T-helper 1 cell treated with Interleukin-12 subunit alpha and Interleukin-12 subunit beta and Interleukin-4 antibody, amounts not matched to agents 30 μg/mL and 1 μg/mL, for 36 hours (primary cell): ENCODE measurements around the gene NELFB.

Source experiments
- H3K27ac Mint-ChIP-seq: one replicate; pipeline ENCODE4 v1.8.0; 2021; ENCODE audit warnings: mild to moderate bottlenecking, mixed read lengths
- H3K27me3 Mint-ChIP-seq: one replicate; pipeline ENCODE4 v1.8.0; 2021; ENCODE audit warnings: low read depth, mixed read lengths
- H3K36me3 Mint-ChIP-seq: one replicate; pipeline ENCODE4 v1.8.0; 2021; ENCODE audit warnings: low read depth, mixed read lengths
- H3K4me1 Mint-ChIP-seq: one replicate; pipeline ENCODE4 v1.8.0; 2021; ENCODE audit warnings: low read depth, mixed read lengths
- H3K4me3 Mint-ChIP-seq: one replicate; pipeline ENCODE4 v1.8.0; 2021; ENCODE audit warnings: mild to moderate bottlenecking, moderate library complexity, mixed read lengths
- H3K9me3 Mint-ChIP-seq: one replicate; pipeline ENCODE4 v1.8.0; 2021; ENCODE audit warnings: mixed read lengths

Gene NELFB

GRCh38 chr9:137220317-137221094, 34.6 kb upstream of the NELFB start:
- Mint-ChIP-seq H3K4me1 (no peaks in the 10 kb centered on the region), H3K9me3 (no peaks in the 10 kb centered on the region), H3K36me3 (no peaks in the 10 kb centered on the region), H3K27me3 (no peaks in the 10 kb centered on the region), H3K27ac (no peak overlapping the region), H3K4me3 (peak overlapping the region; percentile 53)

GRCh38 chr9:137221095-137221505, 34.0 kb upstream of the NELFB start:
- H3K4me1 Mint-ChIP-seq, result no peaks in the 10 kb centered on the region
- no peak overlapping the region for H3K27ac Mint-ChIP-seq
- peak overlapping the region; percentile 53 for H3K4me3 Mint-ChIP-seq
- no peaks in the 10 kb centered on the region for H3K36me3 Mint-ChIP-seq
- H3K9me3 Mint-ChIP-seq, result no peaks in the 10 kb centered on the region
- no peaks in the 10 kb centered on the region for H3K27me3 Mint-ChIP-seq

GRCh38 chr9:137221506-137222111, 33.5 kb upstream of the NELFB start:
- Mint-ChIP-seq H3K9me3 (no peaks in the 10 kb centered on the region), H3K27me3 (no peaks in the 10 kb centered on the region), H3K4me1 (no peaks in the 10 kb centered on the region), H3K27ac (no peak overlapping the region), H3K36me3 (no peaks in the 10 kb centered on the region), H3K4me3 (no peak overlapping the region)

GRCh38 chr9:137222190-137223077, 32.7 kb upstream of the NELFB start, which contains the start of gene RNF208:
Gene RNF208, minus strand, starts transcription at chr9:137222240. Its CDS starts 1,028 bp downstream, at chr9:137221212.
- H3K27me3 Mint-ChIP-seq, result no peaks in the 10 kb centered on the region
- no peaks in the 10 kb centered on the region for H3K9me3 Mint-ChIP-seq
- H3K4me1 Mint-ChIP-seq, result peaks cover under 1% of the 10 kb centered on the region
- peak within 1 kb of the TSS; percentile 80 for H3K4me3 Mint-ChIP-seq
- no peaks in the 10 kb centered on the region for H3K36me3 Mint-ChIP-seq
- peak within 1 kb of the TSS; percentile 82 for H3K27ac Mint-ChIP-seq

- H3K9me3 Mint-ChIP-seq, result no peaks in the 10 kb centered on the region
- H3K27me3 Mint-ChIP-seq, result no peaks in the 10 kb centered on the region
- peak overlapping the region; percentile 82 for H3K27ac Mint-ChIP-seq
- H3K4me1 Mint-ChIP-seq, result peaks cover 3% of the 10 kb centered on the region
- H3K36me3 Mint-ChIP-seq, result no peaks in the 10 kb centered on the region
- H3K4me3 Mint-ChIP-seq, result peak overlapping the region; percentile 80
These were observed 31.8 kb upstream of the NELFB start for GRCh38 chr9:137223078-137223970.

GRCh38 chr9:137224830-137225694, 30.1 kb upstream of the NELFB start, which contains the start of gene CYSRT1:
Gene CYSRT1, plus strand, starts transcription at chr9:137225174. Its CDS starts 448 bp downstream, at chr9:137225622.
- Mint-ChIP-seq H3K4me3 (peak within 1 kb of the TSS; percentile 80), H3K36me3 (no peaks in the 10 kb centered on the region), H3K9me3 (no peaks in the 10 kb centered on the region), H3K4me1 (peaks cover 3% of the 10 kb centered on the region), H3K27me3 (no peaks in the 10 kb centered on the region), H3K27ac (peak within 1 kb of the TSS; percentile 78)

GRCh38 chr9:137225699-137226331, 29.3 kb upstream of the NELFB start:
- Mint-ChIP-seq H3K9me3 (no peaks in the 10 kb centered on the region), H3K4me1 (peaks cover 3% of the 10 kb centered on the region), H3K27me3 (no peaks in the 10 kb centered on the region), H3K27ac (no peak overlapping the region), H3K4me3 (no peak overlapping the region), H3K36me3 (no peaks in the 10 kb centered on the region)

GRCh38 chr9:137226338-137227053, 28.6 kb upstream of the NELFB start:
- H3K27ac Mint-ChIP-seq, result no peak overlapping the region
- no peaks in the 10 kb centered on the region for H3K9me3 Mint-ChIP-seq
- H3K27me3 Mint-ChIP-seq, result no peaks in the 10 kb centered on the region
- no peaks in the 10 kb centered on the region for H3K36me3 Mint-ChIP-seq
- no peak overlapping the region for H3K4me3 Mint-ChIP-seq
- H3K4me1 Mint-ChIP-seq, result peaks cover 3% of the 10 kb centered on the region

- no peak within 1 kb of the TSS for H3K4me3 Mint-ChIP-seq
These were observed 27.9 kb upstream of the NELFB start, which contains the start of gene RNF224 for GRCh38 chr9:137227054-137227852. Gene RNF224, plus strand, starts transcription at chr9:137227502. Its CDS starts 834 bp downstream, at chr9:137228336.

GRCh38 chr9:137227853-137228505, 27.1 kb upstream of the NELFB start:
- Mint-ChIP-seq H3K36me3 (no peaks in the 10 kb centered on the region), H3K9me3 (no peaks in the 10 kb centered on the region), H3K27me3 (no peaks in the 10 kb centered on the region), H3K4me1 (peaks cover 3% of the 10 kb centered on the region), H3K27ac (no peak overlapping the region), H3K4me3 (no peak overlapping the region)

More at GRCh38 chr9:137227054-137227852, 27.9 kb upstream of the NELFB start, which contains the start of gene RNF224:
- no peaks in the 10 kb centered on the region for H3K36me3 Mint-ChIP-seq
- H3K27ac Mint-ChIP-seq, result no peak within 1 kb of the TSS
- no peaks in the 10 kb centered on the region for H3K27me3 Mint-ChIP-seq
- peaks cover 3% of the 10 kb centered on the region for H3K4me1 Mint-ChIP-seq
- H3K9me3 Mint-ChIP-seq, result no peaks in the 10 kb centered on the region

- Mint-ChIP-seq H3K9me3 (no peaks in the 10 kb centered on the region), H3K4me3 (no peak overlapping the region), H3K36me3 (no peaks in the 10 kb centered on the region), H3K4me1 (peaks cover 3% of the 10 kb centered on the region), H3K27ac (no peak overlapping the region), H3K27me3 (no peaks in the 10 kb centered on the region)
These were observed 26.6 kb upstream of the NELFB start for GRCh38 chr9:137228506-137228967.
